Measurements from ENCODE around the gene ZFR.

GRCh38 chr5:32312197-32312594, 132.3 kb downstream of the ZFR start:
- no peak for TF ChIP-seq POLR2A (IDR thresholded peaks at IDR 0.05; ENCODE audit: low read length)
- TF ChIP-seq NR3C1 (IDR thresholded peaks at IDR 0.05), result no peak
- TF ChIP-seq CTCF (IDR thresholded peaks at IDR 0.05), result no peak
- TF ChIP-seq MAX (IDR thresholded peaks at IDR 0.05), result no peak
- no peak for TF ChIP-seq MAZ (IDR thresholded peaks at IDR 0.05; ENCODE audit: borderline replicate concordance, low read depth, low read length)
- TF ChIP-seq CHD2 (IDR thresholded peaks at IDR 0.05; ENCODE audit: low read length, partially characterized antibody), result no peak
- TF ChIP-seq CBX8 (IDR thresholded peaks at IDR 0.05), result no peak
- TF ChIP-seq KDM1A (IDR thresholded peaks at IDR 0.05; ENCODE audit: low read depth), result no peak

All from A549 (cell line).